Glutamatergic neuron (in vitro differentiated cells): ENCODE measurements around the gene PDE1C. TPM values are rescaled to one million over a fixed set of nuclear protein-coding genes. Genes with fewer than 3 reads are reported as not detected.
"Not testable (repeated sequence)": the region's sequence is repeated elsewhere in the genome, so short reads cannot be mapped to it uniquely, and the experiment has no call there.

Experiments used
- DNase-seq: peaks from one replicate; pipeline ENCODE4 v3.0.0; 2022
- H3K27ac Mint-ChIP-seq: one replicate; pipeline ENCODE4 v1.8.0; 2020; ENCODE audit warnings: mild to moderate bottlenecking, mixed read lengths, inconsistent platforms; ENCODE audit not compliant: unreplicated experiment
- H3K27me3 Mint-ChIP-seq: one replicate; pipeline ENCODE4 v1.8.0; 2020; ENCODE audit warnings: mild to moderate bottlenecking, moderate library complexity, mixed read lengths, inconsistent platforms; ENCODE audit not compliant: unreplicated experiment
- H3K36me3 Mint-ChIP-seq: one replicate; pipeline ENCODE4 v1.8.0; 2020; ENCODE audit warnings: mild to moderate bottlenecking, mixed read lengths, inconsistent platforms; ENCODE audit not compliant: unreplicated experiment
- H3K4me1 Mint-ChIP-seq: one replicate; pipeline ENCODE4 v1.8.0; 2020; ENCODE audit warnings: mild to moderate bottlenecking, low read depth, mixed read lengths, inconsistent platforms; ENCODE audit not compliant: unreplicated experiment
- H3K4me3 Mint-ChIP-seq: one replicate; pipeline ENCODE4 v1.8.0; 2020; ENCODE audit warnings: mild to moderate bottlenecking, mixed read lengths, inconsistent platforms; ENCODE audit not compliant: unreplicated experiment
- H3K9me3 Mint-ChIP-seq: one replicate; pipeline ENCODE4 v1.8.0; 2020; ENCODE audit warnings: mild to moderate bottlenecking, moderate library complexity, mixed read lengths, inconsistent platforms; ENCODE audit not compliant: unreplicated experiment
- CTCF ChIP-seq: fragments of 200-600 bp; sonication (generic); IDR thresholded peaks from one replicate; pipeline ENCODE4 v1.5.0; 2021; ENCODE audit not compliant: partially characterized antibody, unreplicated experiment
- total RNA-seq: library from RNA; stranded (reverse); fragmentation: NEBNext Ultra II Directional; extraction: Animal tissue kit (Norgen Biotek cat#: 25700); gene quantifications from one replicate; pipeline ENCODE4 v1.2.1, GENCODE V29; 2021; ENCODE audit not compliant: unreplicated experiment

PDE1C gene
- total RNA-seq, 1 donor from 2014 or later: 3.3 TPM

- H3K9me3 Mint-ChIP-seq: no peaks in the 10 kb centered on the region
- H3K4me3 Mint-ChIP-seq: no peak overlapping the region
- H3K4me1 Mint-ChIP-seq: peaks cover 2% of the 10 kb centered on the region
- no peaks in the 10 kb centered on the region for H3K36me3 Mint-ChIP-seq
- no peaks in the 10 kb centered on the region for H3K27me3 Mint-ChIP-seq
- no peak for DNase-seq
- H3K27ac Mint-ChIP-seq: no peak overlapping the region
- TF ChIP-seq CTCF: no peak
Measured at GRCh38 chr7:31850601-31851000, 219.6 kb downstream of the PDE1C start.

DNA sequence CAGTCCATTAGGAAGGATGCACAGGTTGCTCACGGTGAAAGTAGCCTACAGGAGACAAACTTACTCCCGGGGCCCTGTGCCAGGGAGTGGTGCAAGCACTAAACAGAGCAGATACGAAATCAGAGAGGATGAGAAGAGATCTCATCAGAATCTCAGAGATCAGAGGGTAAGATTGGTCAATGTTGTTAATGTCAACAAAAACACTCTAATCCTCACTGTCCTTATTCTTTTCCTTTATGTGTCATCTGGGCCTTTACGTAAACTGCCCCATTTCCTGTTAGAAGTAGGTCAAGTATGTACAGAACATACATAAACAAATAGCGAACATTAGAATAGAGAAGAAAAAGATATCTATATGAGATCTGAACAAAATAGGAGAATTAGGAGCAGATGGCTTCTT is 220.1 kb downstream of the PDE1C start:
- Mint-ChIP-seq H3K9me3 (no peaks in the 10 kb centered on the region), H3K27ac (no peak overlapping the region), H3K4me3 (no peak overlapping the region), H3K36me3 (no peaks in the 10 kb centered on the region), H3K27me3 (no peaks in the 10 kb centered on the region), H3K4me1 (peaks cover 2% of the 10 kb centered on the region)
- no peak for DNase-seq
- TF ChIP-seq CTCF: no peak

DNA sequence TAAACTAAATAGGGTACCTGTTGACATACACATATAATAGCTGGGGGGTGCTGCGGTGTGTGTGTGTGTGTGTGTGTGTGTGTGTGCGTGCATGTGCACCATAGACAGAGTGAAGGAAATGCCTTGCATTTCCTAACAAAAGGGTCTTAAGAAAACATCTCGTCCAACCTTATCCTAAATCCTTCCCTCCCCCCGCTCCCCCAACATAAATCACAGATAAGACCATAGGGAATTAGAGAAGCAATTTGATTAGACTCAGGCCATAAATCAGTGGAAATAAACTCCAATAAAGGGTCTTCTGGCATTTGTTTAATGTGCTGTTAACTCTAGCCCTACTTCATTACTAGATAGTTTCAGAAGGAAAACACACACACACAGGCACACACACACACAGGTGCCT is 234.7 kb downstream of the PDE1C start:
- H3K27ac Mint-ChIP-seq: no peak overlapping the region
- H3K9me3 Mint-ChIP-seq: peaks cover 2% of the 10 kb centered on the region
- no peak for DNase-seq
- no peaks in the 10 kb centered on the region for H3K36me3 Mint-ChIP-seq
- peaks cover 3% of the 10 kb centered on the region for H3K4me1 Mint-ChIP-seq
- no peaks in the 10 kb centered on the region for H3K27me3 Mint-ChIP-seq
- no peak for TF ChIP-seq CTCF
- H3K4me3 Mint-ChIP-seq: no peak overlapping the region

DNA sequence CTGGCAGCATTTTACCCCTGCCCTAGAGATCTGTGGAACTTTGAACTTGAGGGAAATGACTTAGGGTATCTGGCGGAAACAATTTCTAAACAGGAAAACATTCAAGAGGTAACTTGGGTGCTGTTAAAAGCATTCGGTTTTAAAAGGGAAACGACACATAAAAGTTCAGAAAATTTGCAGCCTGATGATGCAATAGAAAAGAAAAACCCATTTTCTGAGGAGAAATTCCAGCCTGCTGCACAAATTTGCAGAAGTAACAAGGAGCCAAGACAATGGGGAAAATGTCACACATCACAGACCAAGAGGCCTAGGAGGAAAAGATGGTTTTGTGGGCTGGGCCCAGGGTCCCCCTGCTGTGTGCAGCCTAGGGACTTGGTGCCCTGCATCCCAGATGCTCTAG is 236.6 kb downstream of the PDE1C start:
- DNase-seq, H3K9me3 Mint-ChIP-seq, H3K4me3 Mint-ChIP-seq, H3K36me3 Mint-ChIP-seq, H3K4me1 Mint-ChIP-seq, H3K27ac Mint-ChIP-seq, H3K27me3 Mint-ChIP-seq: not testable (repeated sequence)

DNA sequence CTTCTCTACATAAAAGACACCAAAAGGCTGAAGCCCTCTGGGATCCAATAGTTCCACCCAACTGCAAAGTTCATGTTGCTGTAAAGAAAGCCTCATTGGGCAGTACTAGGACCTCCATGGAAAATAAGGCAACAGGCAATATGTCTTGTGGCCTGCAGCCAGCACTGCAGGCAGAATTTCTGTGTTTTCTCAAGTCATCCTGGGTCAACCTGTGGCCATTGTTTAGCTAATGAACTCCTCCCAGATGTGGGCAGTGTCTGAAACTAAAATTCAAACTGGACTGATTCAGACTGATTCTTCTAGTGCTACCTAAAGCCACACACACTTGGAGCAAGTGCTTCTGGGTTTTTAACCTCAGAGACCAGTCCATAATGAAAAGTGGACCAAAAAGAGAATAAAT is 241.7 kb downstream of the PDE1C start:
- H3K4me1 Mint-ChIP-seq: peaks cover 3% of the 10 kb centered on the region
- no peak overlapping the region for H3K4me3 Mint-ChIP-seq
- DNase-seq: no peak
- peaks cover 2% of the 10 kb centered on the region for H3K9me3 Mint-ChIP-seq
- no peaks in the 10 kb centered on the region for H3K36me3 Mint-ChIP-seq
- H3K27ac Mint-ChIP-seq: no peak overlapping the region
- no peak for TF ChIP-seq CTCF
- peaks cover 4% of the 10 kb centered on the region for H3K27me3 Mint-ChIP-seq

- Mint-ChIP-seq H3K27ac (no peak overlapping the region), H3K36me3 (no peaks in the 10 kb centered on the region), H3K4me1 (no peaks in the 10 kb centered on the region), H3K4me3 (no peak overlapping the region), H3K9me3 (peaks cover 1% of the 10 kb centered on the region), H3K27me3 (peaks cover 6% of the 10 kb centered on the region)
- no peak for DNase-seq
- TF ChIP-seq CTCF: no peak
Measured at GRCh38 chr7:31825576-31825975, 244.6 kb downstream of the PDE1C start.
